Ovary (tissue), 9 donors: ENCODE data around the gene PTPRN. TPM values are rescaled to one million over a fixed set of nuclear protein-coding genes. Genes with fewer than 3 reads are reported as not detected.

Source experiments
- DNase-seq, 5 donors: peaks; one replicate each; pipeline ENCODE4 v3.0.0-alpha.2; 2019 to 2020
- H3K27ac ChIP-seq, 2 donors: fragments of 200-600 bp; one replicate each; pipeline versions ENCODE4 v1.5.1 to v1.8.0; 2019 to 2022
- H3K27me3 ChIP-seq: fragments of 200-600 bp; one replicate; pipeline ENCODE4 v1.8.0; 2022
- H3K36me3 ChIP-seq: fragments of 200-600 bp; sonication (generic); one replicate; pipeline ENCODE4 v1.5.1; 2019
- H3K4me1 ChIP-seq: one replicate; pipeline ENCODE4 v1.8.1; 2013; ENCODE audit warnings: mild to moderate bottlenecking, moderate library complexity; ENCODE audit not compliant: insufficient read depth
- H3K4me3 ChIP-seq: fragments of 200-600 bp; sonication (generic); one replicate; pipeline ENCODE4 v1.5.1; 2017
- H3K9me3 ChIP-seq, 2 donors: fragments of 200-600 bp in 1 of 2; sonication (generic) in 1 of 2; one replicate each; pipeline versions ENCODE4 v1.5.1 to v1.8.1; 2013 to 2019; ENCODE audit warnings: mild to moderate bottlenecking in 1 of 2, moderate library complexity in 1 of 2
- CTCF ChIP-seq, 3 donors: fragments of 450-650 bp in 2 of 3; fragments of 200-600 bp in 1 of 3; IDR thresholded peaks; one replicate each; pipeline versions ENCODE4 v1.5.1 to v1.8.0; 2016 to 2022; ENCODE audit warnings: antibody characterized with exemption in 3 of 3, mild to moderate bottlenecking in 1 of 3
- EP300 ChIP-seq: sonication (generic); formaldehyde crosslinking; IDR thresholded peaks from one replicate; pipeline ENCODE4 v1.6.1; 2017; ENCODE audit warnings: antibody characterized with exemption
- POLR2A ChIP-seq: fragments of 450-650 bp; IDR thresholded peaks from one replicate; pipeline ENCODE4 v1.6.1; 2017; ENCODE audit warnings: antibody characterized with exemption, mild to moderate bottlenecking, moderate library complexity
- WGBS, 3 donors: extraction: QIAGEN DNeasy Blood & Tissue Kit in 1 of 3; methylation state at CpG; one replicate each; pipeline versions ENCODE4 v1.1.5 to v1.1.7; 2013 to 2017; 5-methylcytosine and 5-hydroxymethylcytosine counted together
- intact Hi-C, 4 donors: fragments of 100-400 bp; cut with DNase I; formaldehyde crosslinking; loops; one replicate each; pipeline versions ENCODE4 v1.11.0 to v1.15.1; 2022 to 2023
- polyA plus RNA-seq, 2 donors: library from polyadenylated mRNA; stranded (reverse); fragments of 200-250 nt in 1 of 2; fragments of 350-450 nt in 1 of 2; fragmentation: Illumina TruSeq in 1 of 2; extraction: RNeasy Lipid Tissue Mini Kit (QIAGEN cat#74804) in 1 of 2; gene quantifications; one replicate each; pipeline ENCODE4 v1.2.3, GENCODE V29; 2013 to 2014
- total RNA-seq, 7 donors: library from RNA; depleted of rRNA in 2 of 7; stranded (reverse); fragments of >200 nt in 2 of 7; fragmentation: NEBNext Ultra II Directional in 3 of 7; extraction: Animal tissue kit (Norgen Biotek cat#: 25700) in 3 of 7; gene quantifications; one replicate each; pipeline versions ENCODE4 v1.1.0 to v1.2.4, GENCODE V29; 2016 to 2023
- donor health status: DM: no; HTN: no; CAD: no; lungs with moderate emphysema.
- donor health status: DM: no; HTN: no; CAD: no.
- donor health status: Bipolar disorder and iron deficiency.
- donor health status: DM: yes; HTN: yes; CAD: no.
- donor health status: DM: no; HTN: no; CAD: no.
- donor health status: DM: yes; HTN: yes; CAD: no.

Gene PTPRN
- total and polyA plus RNA-seq, 9 donors = 0.08 to 2.3 (median 0.81) TPM; not detected in 1

GRCh38 chr2:219248845-219249202 lies 60.4 kb downstream of the PTPRN start:
- Histone ChIP-seq H3K4me3 (no peak overlapping the region), H3K9me3 (no peaks in the 10 kb centered on the region), H3K4me1 (peaks cover 23% of the 10 kb centered on the region), H3K27ac (peak overlapping the region in 1 of 2 donors; percentile 71), H3K27me3 (no peaks in the 10 kb centered on the region), H3K36me3 (no peaks in the 10 kb centered on the region)
- intact Hi-C loops = loop anchor here in 1 of 4 donors (10.0 kb wide), 1 partner anchor 46 kb away; no protein-coding TSS in a partner anchor
- WGBS, 3 donors = 66 to 79% (median 73%) methylated on average over 2 of the region's 2 CpGs
- TF ChIP-seq POLR2A (no peak), EP300 (no peak), CTCF (IDR thresholded peaks at IDR 0.05) (no peak)
- DNase-seq = no peak

- no peak overlapping the region for H3K4me3 ChIP-seq
- intact Hi-C loops = loop anchor here in 1 of 4 donors (10.0 kb wide), 1 partner anchor 47 kb away; no protein-coding TSS in a partner anchor
- no peaks in the 10 kb centered on the region for H3K9me3 ChIP-seq
- no peaks in the 10 kb centered on the region for H3K27me3 ChIP-seq
- H3K4me1 ChIP-seq = peaks cover 23% of the 10 kb centered on the region
- DNase-seq = no peak
- 85 to 91% (median 89%) methylated on average over 17 of the region's 17 CpGs for WGBS, 3 donors
- no peaks in the 10 kb centered on the region for H3K36me3 ChIP-seq
- TF ChIP-seq POLR2A (no peak), EP300 (no peak), CTCF (IDR thresholded peaks at IDR 0.05) (no peak)
- no peak overlapping the region for H3K27ac ChIP-seq
Measured at GRCh38 chr2:219247678-219248642, 61.2 kb downstream of the PTPRN start.

GRCh38 chr2:219246559-219246958 lies 62.6 kb downstream of the PTPRN start:
- no peak overlapping the region for H3K27ac ChIP-seq
- TF ChIP-seq POLR2A (no peak), EP300 (no peak), CTCF (IDR thresholded peaks at IDR 0.05) (no peak)
- 89 to 93% (median 92%) methylated on average over 10 of the region's 10 CpGs for WGBS, 3 donors
- intact Hi-C loops = loop anchor here in 1 of 4 donors (10.0 kb wide), 1 partner anchor 48 kb away; no protein-coding TSS in a partner anchor
- DNase-seq = no peak
- no peaks in the 10 kb centered on the region for H3K27me3 ChIP-seq
- H3K36me3 ChIP-seq = no peaks in the 10 kb centered on the region
- H3K9me3 ChIP-seq = no peaks in the 10 kb centered on the region
- H3K4me1 ChIP-seq = peaks cover 21% of the 10 kb centered on the region
- no peak overlapping the region for H3K4me3 ChIP-seq

DNA sequence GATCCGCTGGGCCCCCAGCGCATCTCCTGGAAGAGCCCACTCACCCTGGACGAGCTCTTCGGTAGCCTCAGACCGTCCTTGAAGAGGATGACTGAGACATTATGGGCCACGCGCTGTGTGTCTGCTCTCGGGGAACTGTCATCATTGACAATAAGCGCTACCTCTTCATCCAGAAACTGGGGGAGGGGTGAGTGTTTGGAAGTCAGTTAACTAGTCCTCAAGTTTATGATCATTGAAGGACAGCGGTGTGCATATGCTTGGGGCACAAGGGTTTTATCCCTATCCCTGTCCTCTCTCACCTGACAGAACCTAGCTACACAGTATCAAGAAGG lies 63.3 kb downstream of the PTPRN start:
- Histone ChIP-seq H3K27ac (peak overlapping the region; percentile 72 to 85), H3K4me3 (peak overlapping the region; percentile 82), H3K36me3 (no peaks in the 10 kb centered on the region), H3K4me1 (peaks cover 21% of the 10 kb centered on the region), H3K9me3 (no peaks in the 10 kb centered on the region), H3K27me3 (no peaks in the 10 kb centered on the region)
- WGBS, 3 donors = 8 to 17% (median 15%) methylated on average over 10 of the region's 10 CpGs
- DNase-seq = no peak
- TF ChIP-seq POLR2A (no peak), EP300 (no peak), CTCF (IDR thresholded peaks at IDR 0.05) (no peak)
- intact Hi-C loops = loop anchor here in 1 of 4 donors (10.0 kb wide), 1 partner anchor 49 kb away; no protein-coding TSS in a partner anchor
